AG09309 (cell line): ENCODE measurements around the gene ENTREP1.
"Not testable (repeated sequence)": the region's sequence is repeated elsewhere in the genome, so short reads cannot be mapped to it uniquely, and the experiment has no call there.

Source experiments
- DNase-seq: peaks from one replicate; pipeline ENCODE4 v3.0.0-alpha.2; 2010; ENCODE audit warnings: low read depth
- H3K4me3 ChIP-seq: 2 replicates; pipeline ENCODE4 v1.5.1; 2011; ENCODE audit warnings: mild to moderate bottlenecking, low read depth, low read length, moderate library complexity; ENCODE audit not compliant: control insufficient read depth
- CTCF ChIP-seq: IDR thresholded peaks from 2 replicates; pipeline ENCODE4 v1.5.1; 2011; ENCODE audit warnings: mild to moderate bottlenecking, low read depth, low read length, inconsistent platforms; ENCODE audit not compliant: insufficient read depth, control insufficient read depth; ENCODE audit errors: missing control alignments

The ENTREP1 gene

DNA sequence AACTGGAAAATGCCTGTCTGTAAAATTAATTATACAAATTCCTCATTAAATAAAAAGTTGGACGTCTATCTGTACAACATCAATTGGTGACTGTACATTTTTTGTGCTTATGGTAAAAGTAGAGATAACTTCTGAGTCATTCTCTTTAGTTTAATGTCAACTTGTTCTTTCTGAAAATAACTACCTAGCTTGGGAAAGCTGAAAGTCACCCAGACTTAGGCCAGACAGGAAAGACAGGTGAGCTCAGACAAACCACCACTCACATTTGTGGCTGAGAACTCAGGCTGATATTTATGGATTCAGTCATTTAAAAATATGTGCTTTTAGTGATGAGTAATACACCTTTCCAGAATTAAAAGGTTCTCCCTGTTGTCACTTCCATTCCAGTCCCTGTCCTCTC, 31.9 kb upstream of the ENTREP1 start:
- H3K4me3 ChIP-seq: no peak overlapping the region
- no peak for DNase-seq
- no peak for TF ChIP-seq CTCF

DNA sequence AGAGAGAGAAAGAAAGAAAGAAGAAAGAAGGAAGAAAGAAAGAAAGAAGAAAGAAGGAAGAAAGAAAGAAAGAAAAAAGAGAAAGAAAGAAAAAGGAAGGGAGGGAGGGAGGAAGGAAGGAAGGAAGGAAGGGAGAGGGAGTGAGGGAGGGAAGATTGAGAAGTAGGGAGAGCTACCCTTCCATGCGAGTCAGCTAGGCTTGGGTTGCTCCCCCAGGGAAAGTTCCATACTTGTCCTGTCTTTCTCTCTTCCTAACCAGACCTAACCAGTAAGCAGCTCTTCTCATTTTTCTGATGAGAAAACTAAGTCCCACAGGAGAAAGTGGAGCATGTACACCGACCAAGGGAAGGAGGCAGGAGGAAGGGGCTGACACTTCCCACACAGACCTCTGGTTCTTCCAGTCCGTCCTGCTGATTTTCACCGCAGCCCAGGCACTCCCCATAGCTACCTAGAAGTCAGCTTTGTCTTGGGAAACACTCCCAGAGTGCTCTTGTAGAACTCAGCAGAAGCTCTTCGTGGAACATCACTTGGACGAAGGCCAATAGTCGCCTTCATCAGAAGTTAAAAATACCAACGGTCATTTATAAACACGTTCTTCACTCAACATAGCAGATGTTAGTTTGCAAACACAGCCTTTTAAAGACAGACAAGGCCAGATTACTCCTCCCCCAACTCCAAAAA, 29.0 kb upstream of the ENTREP1 start:
- no peak for TF ChIP-seq CTCF
- DNase-seq: no peak
- H3K4me3 ChIP-seq: no peak overlapping the region

- DNase-seq: no peak
- no peak for TF ChIP-seq CTCF
These were observed 27.6 kb upstream of the ENTREP1 start for GRCh38 chr9:69297300-69297980.

DNA sequence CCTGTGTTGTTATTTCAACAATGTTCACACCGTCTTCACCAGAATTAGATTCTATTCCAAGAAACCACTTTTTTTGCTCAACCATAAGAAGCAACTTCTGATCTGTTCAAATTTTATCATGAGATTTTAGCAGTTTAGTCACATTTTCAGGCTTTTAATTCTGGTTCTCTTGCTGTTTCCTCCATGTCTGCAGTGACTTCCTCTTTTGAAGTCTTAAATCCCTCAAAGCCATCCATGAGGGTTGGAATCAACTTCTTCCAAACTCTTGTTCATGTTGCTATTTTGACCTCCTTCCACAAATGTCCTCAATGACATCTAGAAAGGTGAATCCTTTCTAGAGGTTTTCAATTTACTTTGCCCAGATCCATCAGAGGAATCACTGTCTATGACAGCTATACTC, 25.7 kb upstream of the ENTREP1 start:
- no peak for DNase-seq
- TF ChIP-seq CTCF: no peak
- H3K4me3 ChIP-seq: no peak overlapping the region

More at GRCh38 chr9:69297300-69297980, 27.6 kb upstream of the ENTREP1 start:
- no peak overlapping the region for H3K4me3 ChIP-seq

DNA sequence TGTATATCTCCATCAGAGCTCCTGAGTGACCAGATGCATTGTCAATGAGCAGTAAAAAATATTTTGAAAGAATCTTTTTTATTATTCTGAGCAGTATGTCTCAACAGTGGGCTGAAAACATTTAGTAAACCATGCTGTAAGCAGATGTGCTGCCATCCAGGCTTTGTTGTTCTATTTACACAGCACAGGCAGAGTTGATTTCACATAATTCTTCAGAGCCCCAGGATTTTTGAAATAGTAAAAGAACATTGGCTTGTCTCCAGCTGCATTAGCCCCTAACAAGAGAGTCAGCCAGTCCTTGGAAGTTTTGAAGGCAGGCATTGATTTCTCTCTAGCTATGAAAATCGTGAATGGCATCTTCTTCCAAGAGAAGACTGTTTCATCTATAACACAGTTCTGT, 25.2 kb upstream of the ENTREP1 start:
- TF ChIP-seq CTCF: no peak
- H3K4me3 ChIP-seq: no peak overlapping the region
- no peak for DNase-seq

DNA sequence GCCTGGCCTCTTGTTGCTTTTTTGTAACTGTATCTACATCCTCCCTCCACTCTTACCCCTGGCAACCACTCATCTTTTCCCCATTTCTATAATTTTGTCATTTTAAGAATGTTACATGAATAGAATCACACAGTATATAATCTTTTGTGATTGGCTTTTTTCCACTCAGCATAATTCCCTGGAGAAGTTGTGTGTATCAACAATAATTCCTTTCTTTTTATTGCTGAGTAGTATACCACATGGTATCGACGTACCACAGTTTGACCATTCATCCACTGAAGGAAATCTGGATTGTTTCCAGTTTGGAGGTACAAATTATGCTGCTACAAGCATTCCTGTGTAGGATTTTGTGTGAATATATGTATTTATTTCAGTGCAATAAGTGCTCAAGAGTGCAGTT, 21.7 kb upstream of the ENTREP1 start:
- no peak for DNase-seq
- no peak for TF ChIP-seq CTCF
- no peak overlapping the region for H3K4me3 ChIP-seq

DNA sequence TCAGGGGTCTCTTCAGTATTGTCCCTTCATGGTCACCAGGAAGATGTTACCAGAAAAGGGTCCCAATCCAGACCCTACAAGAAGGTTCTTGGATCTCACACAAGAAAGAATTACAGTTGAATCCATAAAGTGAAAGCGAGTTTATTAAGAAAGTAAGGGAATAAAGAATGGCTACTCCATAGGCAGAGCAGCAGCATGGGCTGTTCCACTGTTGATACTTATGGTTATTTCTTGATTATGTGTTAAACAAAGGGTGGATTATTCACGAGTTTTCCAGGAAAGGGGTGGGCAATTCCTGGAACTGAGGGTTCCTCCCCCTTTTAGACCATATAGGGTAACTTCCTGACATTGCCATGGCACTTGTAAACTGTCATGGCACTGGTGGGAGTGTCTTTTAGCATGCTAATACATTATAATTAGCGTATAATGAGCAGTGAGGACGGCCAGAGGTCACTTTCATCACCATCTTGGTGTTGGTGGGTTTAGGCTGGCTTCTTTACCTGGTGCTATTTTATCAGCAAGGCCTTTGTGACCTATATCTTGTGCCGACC, 18.0 kb upstream of the ENTREP1 start:
- DNase-seq, H3K4me3 ChIP-seq: not testable (repeated sequence)
